Tibial nerve (tissue), 4 donors: Measurements from ENCODE around the gene SPTSSB. TPM values are rescaled to one million over a fixed set of nuclear protein-coding genes. Genes with fewer than 3 reads are reported as not detected.

Experiments used
- DNase-seq, 2 donors: peaks; one replicate each; pipeline ENCODE4 v3.0.0-alpha.2; 2019; ENCODE audit warnings: low spot score in 2 of 2
- H3K27ac ChIP-seq, 4 donors: fragments of 200-600 bp; sonication (generic) in 3 of 4; one replicate each; pipeline ENCODE4 v1.5.1; 2017 to 2019; ENCODE audit warnings: mild to moderate bottlenecking in 1 of 4
- H3K27me3 ChIP-seq, 2 donors: fragments of 200-600 bp; sonication (generic) in 1 of 2; one replicate each; pipeline versions ENCODE4 v1.5.1 to v1.6.0; 2017 to 2019
- H3K36me3 ChIP-seq, 3 donors: fragments of 200-600 bp; sonication (generic); one replicate each; pipeline ENCODE4 v1.5.1; 2018 to 2019
- H3K4me1 ChIP-seq, 4 donors: fragments of 200-600 bp; sonication (generic) in 3 of 4; one replicate each; pipeline ENCODE4 v1.5.1; 2017 to 2019
- H3K4me3 ChIP-seq, 4 donors: fragments of 200-600 bp; sonication (generic) in 3 of 4; one replicate each; pipeline ENCODE4 v1.5.1; 2017 to 2019; ENCODE audit warnings: mild to moderate bottlenecking in 1 of 4, moderate library complexity in 1 of 4
- H3K9me3 ChIP-seq, 4 donors: fragments of 200-600 bp; sonication (generic) in 3 of 4; one replicate each; pipeline ENCODE4 v1.5.1; 2017 to 2019
- EP300 ChIP-seq, 2 donors: sonication (generic); formaldehyde crosslinking; IDR thresholded peaks; one replicate each; pipeline ENCODE4 v1.6.1; 2017; ENCODE audit warnings: antibody characterized with exemption in 2 of 2, mild to moderate bottlenecking in 1 of 2
- POLR2A ChIP-seq, 2 donors: fragments of 450-650 bp; IDR thresholded peaks; one replicate each; pipeline ENCODE4 v1.6.1; 2017; ENCODE audit warnings: antibody characterized with exemption in 2 of 2, mild to moderate bottlenecking in 2 of 2, moderate library complexity in 2 of 2
- WGBS, 2 donors: methylation state at CpG; one replicate each; pipeline ENCODE4 v1.1.5; 2018; 5-methylcytosine and 5-hydroxymethylcytosine counted together
- total RNA-seq, 4 donors: library from RNA; depleted of rRNA; stranded (reverse); fragments of >200 nt; gene quantifications; one replicate each; pipeline ENCODE4 v1.1.0, GENCODE V29; 2016
- TF ChIP-seq, protein P1 (sequence below), 5 experiments: fragments of 200-600 bp in 3 of 5; fragments of 450-650 bp in 2 of 5; sonication (generic) in 3 of 5; IDR thresholded peaks; one replicate each; pipeline ENCODE4 v1.5.1; 2016 to 2019; ENCODE audit warnings: antibody characterized with exemption in 5 of 5, mild to moderate bottlenecking in 3 of 5, moderate library complexity in 2 of 5

Gene SPTSSB
- total RNA-seq, 4 donors from 2014 or later = 0.63 TPM; not detected in 3

DNA sequence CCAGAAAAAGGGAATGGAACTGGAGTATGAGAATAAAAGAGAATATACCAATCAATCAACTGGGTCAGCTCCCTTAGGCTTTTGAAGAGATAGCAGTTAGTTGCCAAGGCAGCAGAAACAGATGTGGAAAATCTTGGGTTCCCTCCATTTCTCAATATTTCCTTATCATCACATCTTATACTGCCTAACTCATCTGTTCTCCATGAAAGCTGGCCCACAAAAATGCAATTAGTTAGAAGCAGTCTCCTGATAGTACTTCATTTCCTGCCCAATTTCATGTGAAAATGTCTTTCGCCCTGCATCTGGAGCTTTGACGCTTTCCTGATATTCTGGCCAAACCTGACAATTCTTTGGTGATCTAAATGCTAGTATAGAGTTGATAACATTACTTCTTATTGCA is 30.1 kb upstream of the SPTSSB start:
- Histone ChIP-seq H3K36me3 (no peaks in the 10 kb centered on the region), H3K9me3 (peaks cover 0 to 3% (median 0%) of the 10 kb centered on the region in 4 donors), H3K4me3 (no peak overlapping the region), H3K4me1 (no peaks in the 10 kb centered on the region), H3K27me3 (no peaks in the 10 kb centered on the region), H3K27ac (no peak overlapping the region)
- no peak for DNase-seq
- TF ChIP-seq, protein P1, sequence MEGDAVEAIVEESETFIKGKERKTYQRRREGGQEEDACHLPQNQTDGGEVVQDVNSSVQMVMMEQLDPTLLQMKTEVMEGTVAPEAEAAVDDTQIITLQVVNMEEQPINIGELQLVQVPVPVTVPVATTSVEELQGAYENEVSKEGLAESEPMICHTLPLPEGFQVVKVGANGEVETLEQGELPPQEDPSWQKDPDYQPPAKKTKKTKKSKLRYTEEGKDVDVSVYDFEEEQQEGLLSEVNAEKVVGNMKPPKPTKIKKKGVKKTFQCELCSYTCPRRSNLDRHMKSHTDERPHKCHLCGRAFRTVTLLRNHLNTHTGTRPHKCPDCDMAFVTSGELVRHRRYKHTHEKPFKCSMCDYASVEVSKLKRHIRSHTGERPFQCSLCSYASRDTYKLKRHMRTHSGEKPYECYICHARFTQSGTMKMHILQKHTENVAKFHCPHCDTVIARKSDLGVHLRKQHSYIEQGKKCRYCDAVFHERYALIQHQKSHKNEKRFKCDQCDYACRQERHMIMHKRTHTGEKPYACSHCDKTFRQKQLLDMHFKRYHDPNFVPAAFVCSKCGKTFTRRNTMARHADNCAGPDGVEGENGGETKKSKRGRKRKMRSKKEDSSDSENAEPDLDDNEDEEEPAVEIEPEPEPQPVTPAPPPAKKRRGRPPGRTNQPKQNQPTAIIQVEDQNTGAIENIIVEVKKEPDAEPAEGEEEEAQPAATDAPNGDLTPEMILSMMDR (IDR thresholded peaks at IDR 0.05) = no peak
- TF ChIP-seq EP300 (IDR thresholded peaks at IDR 0.05) (no peak), POLR2A (IDR thresholded peaks at IDR 0.05) (no peak)
- WGBS, 2 donors = 61 to 77% methylated on average over 2 of the region's 2 CpGs

DNA sequence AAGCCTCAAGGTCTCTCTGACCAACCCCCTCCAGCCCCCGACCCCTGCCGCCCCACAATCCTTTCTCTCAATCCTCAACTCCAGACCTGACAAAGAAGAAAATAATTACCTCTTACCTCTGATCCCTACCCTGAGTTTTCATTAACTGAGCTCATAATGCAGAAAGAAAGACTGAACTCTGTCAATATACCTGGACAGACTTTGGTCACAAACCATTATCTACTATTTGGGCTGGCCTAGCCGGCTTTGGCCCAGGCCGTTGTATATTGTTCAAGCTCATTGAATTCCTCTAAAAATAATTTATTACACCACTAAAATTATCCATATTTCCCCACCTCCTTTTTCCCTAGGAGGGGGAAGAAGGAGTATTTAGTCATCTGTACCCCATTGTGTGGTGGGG is 29.3 kb upstream of the SPTSSB start:
- TF ChIP-seq, protein P1 (IDR thresholded peaks at IDR 0.05) = no peak
- no peak for TF ChIP-seq EP300 (IDR thresholded peaks at IDR 0.05)
- TF ChIP-seq POLR2A (IDR thresholded peaks at IDR 0.05) = no peak

DNA sequence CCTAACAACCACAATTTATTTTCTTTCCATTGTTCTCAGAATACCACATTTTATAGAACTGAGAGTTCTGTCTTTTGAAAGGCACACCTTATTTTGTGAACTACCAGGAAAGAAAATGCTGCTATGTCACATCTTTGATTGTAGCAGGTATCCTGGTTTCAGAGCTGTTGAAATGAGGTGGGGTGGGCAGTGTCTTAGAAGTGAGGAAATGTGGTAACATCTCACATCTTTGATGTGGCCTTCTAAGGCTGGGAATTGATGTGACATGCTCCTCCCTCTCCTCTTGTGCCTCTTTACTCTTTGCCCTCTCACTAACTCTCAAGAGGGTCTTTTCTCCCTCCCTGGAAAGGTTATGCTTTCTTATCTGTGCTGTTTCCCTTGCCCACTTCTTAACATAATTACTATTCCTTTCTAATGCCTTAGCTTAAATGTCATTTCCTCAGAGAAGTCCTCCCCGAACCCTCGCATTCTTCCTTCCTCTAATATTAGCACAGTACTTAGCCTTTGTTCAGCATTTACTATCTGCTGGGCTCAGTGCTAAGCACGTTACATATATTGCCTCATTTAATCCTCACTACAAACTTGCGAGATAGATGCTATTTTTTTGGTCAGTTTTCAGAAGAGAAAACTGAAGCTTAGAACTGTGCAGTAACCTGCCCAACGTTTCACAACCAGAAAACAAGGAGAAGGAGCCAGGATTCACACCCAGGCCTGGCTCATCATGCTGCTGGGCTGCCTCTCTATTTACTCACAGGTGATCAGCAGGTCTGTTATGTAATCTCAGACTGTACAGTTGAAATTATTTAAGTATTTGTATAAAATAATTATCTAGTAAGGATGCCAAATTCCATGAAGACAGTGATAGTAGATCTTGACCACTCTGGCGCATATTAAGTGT is 24.0 kb upstream of the SPTSSB start:
- no peak overlapping the region for H3K4me3 ChIP-seq
- no peaks in the 10 kb centered on the region for H3K36me3 ChIP-seq
- no peak for DNase-seq
- H3K27me3 ChIP-seq = no peaks in the 10 kb centered on the region
- TF ChIP-seq, protein P1 (IDR thresholded peaks at IDR 0.05) = no peak
- TF ChIP-seq POLR2A (IDR thresholded peaks at IDR 0.05) (no peak), EP300 (IDR thresholded peaks at IDR 0.05) (no peak)
- WGBS, 2 donors = 60 to 71% methylated on average over 6 of the region's 6 CpGs
- H3K4me1 ChIP-seq = no peaks in the 10 kb centered on the region
- no peak overlapping the region for H3K27ac ChIP-seq
- peaks cover 0 to 3% (median 0%) of the 10 kb centered on the region in 4 donors for H3K9me3 ChIP-seq

More for the DNA sequence above, 29.3 kb upstream of the SPTSSB start:
- 81 to 91% methylated on average over 4 of the region's 4 CpGs for WGBS, 2 donors
- Histone ChIP-seq H3K36me3 (no peaks in the 10 kb centered on the region), H3K4me1 (no peaks in the 10 kb centered on the region), H3K4me3 (no peak overlapping the region), H3K9me3 (peaks cover 0 to 3% (median 0%) of the 10 kb centered on the region in 4 donors), H3K27ac (no peak overlapping the region), H3K27me3 (no peaks in the 10 kb centered on the region)
- DNase-seq = no peak

DNA sequence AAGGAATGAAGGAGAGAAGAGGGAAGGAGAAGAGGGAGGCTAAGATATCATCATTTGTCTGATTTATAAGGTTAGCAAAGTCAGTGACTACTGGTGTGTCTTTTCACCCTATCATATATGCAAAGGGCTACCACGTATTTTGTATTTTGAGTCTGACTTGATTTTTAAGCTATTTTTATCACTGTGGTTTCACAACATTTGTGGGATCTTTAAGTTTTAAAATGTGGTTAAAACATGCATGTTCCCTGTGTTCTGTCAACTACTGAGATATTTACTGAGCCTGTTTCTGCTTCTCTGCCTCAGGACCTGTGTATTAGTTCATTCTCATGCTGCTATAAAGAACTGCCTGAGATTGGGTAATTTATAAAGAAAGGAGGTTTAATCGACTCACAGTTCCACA is 22.5 kb upstream of the SPTSSB start:
- 72 to 84% methylated on average over 2 of the region's 2 CpGs for WGBS, 2 donors
- Histone ChIP-seq H3K27ac (no peak overlapping the region), H3K27me3 (no peaks in the 10 kb centered on the region), H3K36me3 (no peaks in the 10 kb centered on the region), H3K4me1 (no peaks in the 10 kb centered on the region), H3K4me3 (no peak overlapping the region), H3K9me3 (peaks cover 0 to 1% (median 0%) of the 10 kb centered on the region in 4 donors)
- TF ChIP-seq, protein P1 (IDR thresholded peaks at IDR 0.05) = no peak
- TF ChIP-seq POLR2A (IDR thresholded peaks at IDR 0.05) (no peak), EP300 (IDR thresholded peaks at IDR 0.05) (no peak)
- DNase-seq = no peak

DNA sequence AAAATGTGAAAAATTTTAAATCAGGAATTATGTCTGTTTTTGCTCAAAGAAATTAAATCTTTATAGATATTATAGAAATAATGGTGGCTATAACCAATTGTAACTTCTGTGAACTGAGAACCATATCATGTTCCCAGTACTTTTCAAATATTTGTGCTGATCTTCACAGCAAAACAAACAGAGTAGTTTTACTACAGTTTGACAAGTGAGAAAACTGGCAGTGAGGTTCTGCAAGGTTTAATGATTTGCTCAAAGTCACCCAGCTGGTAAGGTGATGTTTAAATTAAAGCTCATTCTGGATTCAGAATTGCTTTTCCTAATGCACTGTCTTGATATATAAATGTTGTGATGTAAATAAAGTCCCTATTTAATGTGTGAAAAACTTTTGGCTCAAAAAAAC is 22.0 kb upstream of the SPTSSB start:
- no peaks in the 10 kb centered on the region for H3K4me1 ChIP-seq
- H3K27ac ChIP-seq = no peak overlapping the region
- H3K36me3 ChIP-seq = no peaks in the 10 kb centered on the region
- H3K27me3 ChIP-seq = no peaks in the 10 kb centered on the region
- TF ChIP-seq, protein P1 (IDR thresholded peaks at IDR 0.05) = no peak
- TF ChIP-seq EP300 (IDR thresholded peaks at IDR 0.05) = no peak
- no peak for TF ChIP-seq POLR2A (IDR thresholded peaks at IDR 0.05)
- no peaks in the 10 kb centered on the region for H3K9me3 ChIP-seq
- no peak for DNase-seq
- H3K4me3 ChIP-seq = no peak overlapping the region
